DND-41 (cell line): ENCODE results near the gene CRYGA.

Source experiments
- ATAC-seq: fragments of 200-7000 bp; cut with Tn5 transposase; 3 replicates; pipeline ENCODE4 v1.9.1; 2021; ENCODE audit warnings: low read depth; ENCODE audit not compliant: insufficient read depth
- DNase-seq: peaks from one replicate; pipeline ENCODE4 v3.0.0-alpha.2; 2020
- H2AFZ ChIP-seq: 2 replicates; pipeline ENCODE4 v1.6.0; 2012; ENCODE audit warnings: low read depth, low read length
- H3K27ac ChIP-seq: 2 replicates; pipeline ENCODE4 v1.5.1; 2012; ENCODE audit warnings: low read length, inconsistent platforms
- H3K27me3 ChIP-seq: fragments of 200-600 bp; sonication (generic); 2 replicates; pipeline ENCODE4 v1.6.0; 2012; ENCODE audit warnings: low read length, mild to moderate bottlenecking, inconsistent platforms; ENCODE audit not compliant: insufficient read depth, poor library complexity
- H3K36me3 ChIP-seq: 2 replicates; pipeline ENCODE4 v1.5.1; 2012; ENCODE audit warnings: low read length, inconsistent platforms; ENCODE audit not compliant: insufficient read depth
- H3K4me1 ChIP-seq: 2 replicates; pipeline ENCODE4 v1.5.1; 2012; ENCODE audit warnings: mild to moderate bottlenecking, low read length; ENCODE audit not compliant: insufficient read depth
- H3K4me2 ChIP-seq: 2 replicates; pipeline ENCODE4 v1.6.0; 2012; ENCODE audit warnings: mild to moderate bottlenecking, moderate library complexity, low read length, inconsistent platforms; ENCODE audit not compliant: insufficient read depth
- H3K4me3 ChIP-seq, 2 experiments: fragments of 200-600 bp in 1 of 2; shearing (Covaris generic) in 1 of 2; 2 replicates each; pipeline ENCODE4 v1.5.1; 2012 to 2016; ENCODE audit warnings: inconsistent platforms in 2 of 2, low read length in 2 of 2, mild to moderate bottlenecking in 2 of 2, low read depth in 1 of 2, moderate library complexity in 1 of 2
- H3K79me2 ChIP-seq: 2 replicates; pipeline ENCODE4 v1.6.0; 2012; ENCODE audit warnings: low read length, inconsistent platforms; ENCODE audit not compliant: insufficient read depth
- H3K9ac ChIP-seq: 2 replicates; pipeline ENCODE4 v1.6.0; 2012; ENCODE audit warnings: low read depth, mild to moderate bottlenecking, inconsistent platforms, low read length, moderate library complexity
- H3K9me3 ChIP-seq: 2 replicates; pipeline ENCODE4 v1.5.1; 2012; ENCODE audit warnings: low read length, moderate library complexity, mild to moderate bottlenecking, inconsistent platforms; ENCODE audit not compliant: insufficient read depth, severe bottlenecking
- H4K20me1 ChIP-seq: 2 replicates; pipeline ENCODE4 v1.6.0; 2012; ENCODE audit warnings: low read length; ENCODE audit not compliant: insufficient read depth
- EZH2 ChIP-seq: IDR thresholded peaks from 3 replicates; pipeline ENCODE4 v1.6.1; 2012; ENCODE audit warnings: borderline replicate concordance, low read depth, mild to moderate bottlenecking, moderate library complexity, low read length, inconsistent platforms; ENCODE audit not compliant: severe bottlenecking
- TF ChIP-seq, protein P1 (sequence below): IDR thresholded peaks from 2 replicates; pipeline ENCODE4 v1.5.1; 2012; ENCODE audit warnings: borderline replicate concordance, low read length, moderate library complexity, mild to moderate bottlenecking; ENCODE audit not compliant: poor library complexity, severe bottlenecking; ENCODE audit errors: extremely low read depth

Gene CRYGA, protein sequence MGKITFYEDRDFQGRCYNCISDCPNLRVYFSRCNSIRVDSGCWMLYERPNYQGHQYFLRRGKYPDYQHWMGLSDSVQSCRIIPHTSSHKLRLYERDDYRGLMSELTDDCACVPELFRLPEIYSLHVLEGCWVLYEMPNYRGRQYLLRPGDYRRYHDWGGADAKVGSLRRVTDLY

DNA sequence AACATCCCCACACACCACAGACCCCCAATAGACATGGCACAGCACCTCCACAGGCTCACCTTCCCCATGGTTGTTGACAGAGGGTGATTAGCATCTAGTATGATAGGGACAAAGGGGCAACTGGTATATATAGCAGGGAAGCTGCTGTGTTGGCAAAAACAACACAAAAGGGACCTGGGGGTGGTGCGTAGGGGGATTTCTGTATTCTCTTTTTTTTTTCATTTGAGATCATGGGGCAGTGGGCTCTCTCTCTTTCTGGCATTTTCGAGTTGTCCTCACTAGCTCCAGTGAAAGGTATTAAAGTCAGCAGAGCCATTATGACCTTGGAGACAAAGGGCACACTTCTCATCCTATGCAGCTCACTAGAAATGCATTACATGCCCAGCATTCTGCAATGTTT is at the start of gene CRYGA:
TSS of gene CRYGA (minus strand) at position 101 of the 400 bp plus-strand sequence. CDS start at position 68, 33 bp downstream.
- H3K4me2 ChIP-seq, result no peak within 1 kb of the TSS
- H3K36me3 ChIP-seq, result no peaks in the 10 kb centered on the region
- H4K20me1 ChIP-seq, result no peaks in the 10 kb centered on the region
- no peak within 1 kb of the TSS for H3K27ac ChIP-seq
- TF ChIP-seq EZH2, result no peak
- H3K27me3 ChIP-seq, result peaks cover 10% of the 10 kb centered on the region
- no peaks in the 10 kb centered on the region for H3K4me1 ChIP-seq
- ATAC-seq (no peak), DNase-seq (no peak)
- no peak within 1 kb of the TSS for H3K9ac ChIP-seq
- no peak within 1 kb of the TSS for H3K4me3 ChIP-seq
- H2AFZ ChIP-seq, result no peak within 1 kb of the TSS
- H3K9me3 ChIP-seq, result no peaks in the 10 kb centered on the region
- no peaks in the 10 kb centered on the region for H3K79me2 ChIP-seq

DNA sequence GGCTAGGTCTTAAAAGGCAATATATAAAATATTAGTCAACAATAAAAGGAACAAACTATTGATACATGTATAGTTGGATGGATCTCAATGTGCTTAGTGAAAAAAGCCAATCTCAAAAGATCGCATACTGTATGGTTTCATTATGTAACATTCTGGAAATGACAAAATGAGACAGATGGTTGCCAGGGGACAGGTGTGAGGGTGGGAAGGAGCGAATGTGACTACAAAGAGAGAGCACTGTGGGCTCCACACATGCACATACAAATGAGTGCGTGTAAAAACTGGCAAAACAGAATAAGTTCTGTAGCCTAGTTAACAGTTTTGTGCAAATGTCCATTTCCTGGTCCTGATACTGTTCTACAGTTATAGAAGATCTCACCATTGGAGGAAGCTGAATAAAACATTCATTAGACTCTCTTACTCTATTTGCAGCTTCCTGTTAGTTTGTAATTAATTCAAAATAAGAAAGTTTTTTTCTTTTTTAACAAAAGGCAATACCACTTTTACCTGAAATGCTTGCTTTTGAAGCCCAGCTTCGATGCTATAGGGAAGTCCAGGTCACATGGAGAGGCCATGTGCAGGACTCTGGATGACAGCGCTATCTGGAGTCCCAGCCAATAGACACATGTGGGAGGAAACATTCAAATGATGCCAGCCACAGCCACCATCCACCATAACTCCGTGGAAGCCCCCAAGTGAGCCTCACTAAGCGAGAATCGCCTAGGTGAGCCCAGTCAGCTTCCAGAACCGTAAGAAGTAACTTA is 47.5 kb upstream of the CRYGA start:
- Histone ChIP-seq H3K27ac (no peak overlapping the region), H3K4me2 (no peak overlapping the region), H3K9ac (no peak overlapping the region), H2AFZ (no peak overlapping the region), H3K36me3 (no peaks in the 10 kb centered on the region), H3K9me3 (no peaks in the 10 kb centered on the region), H3K4me1 (no peaks in the 10 kb centered on the region), H3K4me3 (no peak overlapping the region), H3K79me2 (no peaks in the 10 kb centered on the region), H4K20me1 (no peaks in the 10 kb centered on the region), H3K27me3 (no peaks in the 10 kb centered on the region)
- DNase-seq (no peak), ATAC-seq (no peak)
- TF ChIP-seq EZH2, result no peak
- TF ChIP-seq, protein P1, sequence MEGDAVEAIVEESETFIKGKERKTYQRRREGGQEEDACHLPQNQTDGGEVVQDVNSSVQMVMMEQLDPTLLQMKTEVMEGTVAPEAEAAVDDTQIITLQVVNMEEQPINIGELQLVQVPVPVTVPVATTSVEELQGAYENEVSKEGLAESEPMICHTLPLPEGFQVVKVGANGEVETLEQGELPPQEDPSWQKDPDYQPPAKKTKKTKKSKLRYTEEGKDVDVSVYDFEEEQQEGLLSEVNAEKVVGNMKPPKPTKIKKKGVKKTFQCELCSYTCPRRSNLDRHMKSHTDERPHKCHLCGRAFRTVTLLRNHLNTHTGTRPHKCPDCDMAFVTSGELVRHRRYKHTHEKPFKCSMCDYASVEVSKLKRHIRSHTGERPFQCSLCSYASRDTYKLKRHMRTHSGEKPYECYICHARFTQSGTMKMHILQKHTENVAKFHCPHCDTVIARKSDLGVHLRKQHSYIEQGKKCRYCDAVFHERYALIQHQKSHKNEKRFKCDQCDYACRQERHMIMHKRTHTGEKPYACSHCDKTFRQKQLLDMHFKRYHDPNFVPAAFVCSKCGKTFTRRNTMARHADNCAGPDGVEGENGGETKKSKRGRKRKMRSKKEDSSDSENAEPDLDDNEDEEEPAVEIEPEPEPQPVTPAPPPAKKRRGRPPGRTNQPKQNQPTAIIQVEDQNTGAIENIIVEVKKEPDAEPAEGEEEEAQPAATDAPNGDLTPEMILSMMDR, result no peak

DNA sequence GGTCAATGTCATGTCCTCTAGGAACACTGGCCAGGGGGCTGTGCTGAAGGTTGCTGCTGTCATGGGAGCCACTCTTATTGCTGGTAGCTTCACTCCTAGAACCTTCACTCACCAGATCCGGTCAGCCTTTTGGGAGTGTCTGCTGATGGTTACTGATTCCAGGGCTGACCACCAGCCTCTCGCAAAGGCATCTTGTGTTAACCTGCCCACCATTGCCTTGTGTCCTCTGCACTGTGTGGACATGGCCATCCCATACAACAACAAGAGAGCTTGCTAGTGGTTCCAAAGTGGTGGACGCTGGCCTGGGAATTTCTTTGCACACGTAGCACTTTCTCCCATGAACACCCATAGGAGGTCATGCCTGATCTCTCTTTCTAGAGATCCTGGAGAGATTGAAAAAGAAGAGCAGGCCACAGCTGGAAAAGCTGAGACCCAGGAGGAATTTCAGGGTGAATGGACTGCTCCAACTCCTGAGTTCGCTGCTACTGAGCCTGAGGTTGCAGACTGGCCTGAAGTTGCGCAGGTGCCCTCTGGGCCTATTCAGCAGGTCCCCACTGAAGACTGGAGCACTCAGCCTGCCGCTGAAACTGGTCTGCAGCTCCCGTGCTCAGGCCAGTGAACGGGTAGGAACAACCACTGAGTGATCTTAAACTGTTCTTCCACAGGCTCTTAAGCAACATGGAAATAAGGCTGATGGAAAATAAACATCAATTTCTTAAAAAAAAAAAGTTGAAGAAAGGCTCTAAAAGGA is 45.1 kb upstream of the CRYGA start:
- Histone ChIP-seq H3K27ac (no peak overlapping the region), H2AFZ (no peak overlapping the region), H4K20me1 (no peaks in the 10 kb centered on the region), H3K9ac (no peak overlapping the region), H3K36me3 (no peaks in the 10 kb centered on the region), H3K4me3 (no peak overlapping the region), H3K9me3 (no peaks in the 10 kb centered on the region), H3K4me2 (no peak overlapping the region), H3K4me1 (no peaks in the 10 kb centered on the region), H3K27me3 (no peaks in the 10 kb centered on the region), H3K79me2 (no peaks in the 10 kb centered on the region)
- DNase-seq, result no peak
- TF ChIP-seq, protein P1, result no peak
- TF ChIP-seq EZH2, result no peak
- ATAC-seq, result no peak

DNA sequence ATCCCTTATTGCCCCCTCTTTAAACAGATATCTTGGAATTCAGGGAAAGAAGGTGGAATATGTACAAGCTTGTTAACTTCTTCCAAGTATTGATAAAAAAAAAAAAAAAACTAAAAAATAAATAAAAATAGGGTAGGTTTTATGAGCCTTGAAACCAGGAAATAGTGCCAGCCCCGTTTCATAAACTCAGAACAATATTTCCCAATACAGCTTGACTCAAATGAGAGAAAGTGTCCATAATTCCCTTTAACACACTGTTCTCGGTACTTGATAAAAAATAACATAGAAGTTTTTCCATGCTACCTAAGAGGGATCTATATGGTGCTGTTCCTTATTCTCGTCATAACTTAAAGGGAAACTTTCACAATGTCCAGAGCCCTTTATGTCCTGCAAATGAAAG is 44.4 kb upstream of the CRYGA start:
- Histone ChIP-seq H3K9me3 (no peaks in the 10 kb centered on the region), H3K79me2 (no peaks in the 10 kb centered on the region), H3K9ac (no peak overlapping the region), H3K4me3 (no peak overlapping the region), H3K27ac (no peak overlapping the region), H3K4me1 (no peaks in the 10 kb centered on the region), H4K20me1 (no peaks in the 10 kb centered on the region), H3K36me3 (no peaks in the 10 kb centered on the region), H3K27me3 (no peaks in the 10 kb centered on the region), H3K4me2 (no peak overlapping the region), H2AFZ (no peak overlapping the region)
- DNase-seq, result no peak
- TF ChIP-seq, protein P1, result no peak
- ATAC-seq, result no peak
